ENCODE results near the gene PARP1.
"Not testable (repeated sequence)": the region's sequence is repeated elsewhere in the genome, so short reads cannot be mapped to it uniquely, and the experiment has no call there.

The PARP1 gene

DNA sequence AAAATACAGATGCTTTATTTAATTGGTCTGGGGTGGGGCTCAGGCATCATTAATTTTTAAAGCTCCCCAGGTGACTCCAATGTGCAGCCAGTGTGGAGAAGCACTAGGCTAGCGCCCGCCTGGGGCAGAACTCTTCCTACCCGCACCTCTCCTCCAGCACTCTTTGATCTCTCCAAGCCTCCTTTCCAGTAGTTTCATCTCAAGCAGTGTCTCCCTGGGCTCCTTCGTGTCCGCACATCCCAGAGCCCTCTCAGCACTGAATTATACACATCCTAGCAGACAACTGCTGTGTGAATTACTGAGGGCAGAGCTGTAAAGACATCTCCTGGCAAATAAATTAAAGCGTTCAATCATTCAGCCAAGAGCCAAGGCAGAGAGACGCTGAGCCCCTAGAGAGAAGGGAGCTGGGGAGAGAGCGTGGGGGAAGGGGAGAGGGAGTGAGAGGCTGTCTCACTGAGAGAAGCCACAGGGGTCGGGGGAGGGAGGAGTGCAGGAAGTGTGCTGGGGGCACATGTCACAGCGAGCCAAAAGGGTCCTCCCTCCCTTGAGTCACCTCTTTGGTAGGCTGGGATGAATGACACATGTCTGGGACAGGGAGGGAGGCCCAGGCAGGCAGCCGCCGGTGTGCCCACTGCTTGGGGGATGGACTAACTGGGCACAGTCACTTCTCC lies 21.0 kb upstream of the PARP1 start:
- no peak for DNase-seq

DNA sequence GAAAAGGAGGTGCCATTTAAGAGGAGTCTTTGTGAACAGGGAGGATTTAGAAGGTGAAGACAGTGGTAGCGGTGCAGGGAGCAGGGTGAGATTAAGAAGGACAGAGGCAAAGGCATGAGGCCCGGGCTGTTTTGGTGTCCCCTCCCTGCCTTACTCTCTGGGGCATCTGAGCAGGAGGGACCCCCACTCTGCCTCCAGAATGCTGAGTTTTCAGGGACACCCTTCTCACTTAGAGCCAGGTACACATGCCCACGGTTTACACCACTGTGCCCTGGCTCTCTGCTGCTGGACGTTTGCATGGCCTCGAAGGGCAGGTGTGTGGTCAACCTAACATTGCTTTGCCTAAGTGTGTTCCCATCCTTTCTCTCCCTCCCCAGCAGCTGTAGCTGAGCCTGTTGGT lies 20.5 kb upstream of the PARP1 start:
- DNase-seq: no peak

DNA sequence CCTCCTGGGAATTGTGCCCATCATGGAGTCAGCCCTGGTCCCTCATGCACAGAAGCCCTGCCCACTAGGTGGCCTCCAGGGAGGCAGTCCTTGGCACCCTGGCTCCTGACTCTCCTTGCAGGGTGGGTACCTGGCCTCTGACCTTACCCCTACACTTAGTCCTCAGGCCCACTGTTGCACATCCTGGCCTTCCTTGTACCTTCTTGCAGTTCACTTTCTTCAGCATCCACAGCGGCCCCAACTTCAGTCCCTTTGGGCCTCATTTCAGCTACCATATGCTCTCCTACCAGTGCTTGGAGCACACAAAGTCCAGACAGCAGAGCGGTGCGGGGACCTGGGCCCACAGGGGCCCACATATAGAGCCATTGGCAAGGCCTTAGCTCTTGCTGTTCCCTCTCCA lies 19.2 kb upstream of the PARP1 start:
- DNase-seq: no peak

DNA sequence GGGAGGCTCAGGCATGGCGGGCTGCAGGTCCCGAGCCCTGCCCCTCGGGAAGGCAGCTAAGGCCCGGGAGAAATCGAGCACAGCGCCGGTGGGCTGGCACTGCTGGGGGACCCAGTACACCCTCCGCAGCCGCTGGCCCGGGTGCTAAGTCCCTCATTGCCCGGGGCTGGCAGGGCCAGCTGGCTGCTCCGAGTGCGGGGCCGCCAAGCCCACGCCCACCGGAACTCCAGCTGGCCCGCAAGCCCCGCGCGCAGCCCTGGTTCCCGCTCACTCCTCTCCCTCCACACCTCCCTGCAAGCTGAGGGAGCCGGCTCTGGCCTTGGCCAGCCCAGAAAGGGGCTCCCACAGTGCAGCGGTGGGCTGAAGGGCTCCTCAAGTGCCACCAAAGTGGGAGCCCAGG lies 18.5 kb upstream of the PARP1 start:
- not testable (repeated sequence) for DNase-seq

DNA sequence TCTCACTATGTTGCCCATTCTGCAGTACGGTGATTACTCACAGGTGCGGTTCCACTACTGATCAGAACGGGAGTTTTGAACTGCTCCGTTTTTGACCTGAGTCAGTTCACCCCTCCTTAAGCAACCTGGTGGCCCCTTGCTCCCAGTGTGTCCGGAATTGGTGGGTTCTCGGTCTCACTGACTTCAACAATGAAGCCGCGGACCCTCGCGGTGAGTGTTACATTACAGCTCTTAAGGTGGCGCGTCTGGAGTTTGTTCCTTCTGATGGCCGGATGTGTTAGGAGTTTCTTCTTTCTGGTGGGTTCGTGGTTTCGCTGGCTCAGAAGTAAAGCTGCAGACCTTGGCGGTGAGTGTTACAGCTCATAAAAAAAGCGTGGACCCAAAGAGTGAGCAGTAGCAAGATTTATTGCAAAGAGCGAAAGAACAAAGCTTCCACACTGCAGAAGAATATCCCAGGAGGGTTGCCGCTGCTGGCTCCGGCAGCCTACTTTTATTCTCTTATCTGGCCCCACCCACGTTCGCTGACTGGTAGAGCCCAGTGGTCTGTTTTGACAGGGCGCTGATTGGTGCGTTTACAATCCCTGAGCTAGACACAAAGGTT lies 17.6 kb upstream of the PARP1 start:
- DNase-seq: peak; percentile 39

DNA sequence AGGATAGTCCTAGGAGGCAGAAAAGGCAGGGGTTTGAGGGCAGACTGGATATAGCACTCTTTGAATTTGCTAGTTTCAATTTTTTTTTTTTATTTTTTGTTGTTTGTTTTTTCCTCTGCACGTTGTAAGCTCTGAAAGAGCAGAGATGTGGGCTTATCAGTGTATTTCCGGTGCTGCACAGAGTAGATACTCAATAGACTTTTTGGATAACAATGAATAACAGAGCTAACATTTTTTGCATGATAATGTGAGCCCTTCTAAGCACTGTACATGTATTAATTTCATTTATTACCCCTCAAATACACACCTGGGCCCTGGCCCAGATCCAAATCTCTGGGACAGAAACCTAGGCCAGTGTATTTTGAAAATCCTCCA lies 17.1 kb upstream of the PARP1 start:
- DNase-seq: peak; percentile 21

DNA sequence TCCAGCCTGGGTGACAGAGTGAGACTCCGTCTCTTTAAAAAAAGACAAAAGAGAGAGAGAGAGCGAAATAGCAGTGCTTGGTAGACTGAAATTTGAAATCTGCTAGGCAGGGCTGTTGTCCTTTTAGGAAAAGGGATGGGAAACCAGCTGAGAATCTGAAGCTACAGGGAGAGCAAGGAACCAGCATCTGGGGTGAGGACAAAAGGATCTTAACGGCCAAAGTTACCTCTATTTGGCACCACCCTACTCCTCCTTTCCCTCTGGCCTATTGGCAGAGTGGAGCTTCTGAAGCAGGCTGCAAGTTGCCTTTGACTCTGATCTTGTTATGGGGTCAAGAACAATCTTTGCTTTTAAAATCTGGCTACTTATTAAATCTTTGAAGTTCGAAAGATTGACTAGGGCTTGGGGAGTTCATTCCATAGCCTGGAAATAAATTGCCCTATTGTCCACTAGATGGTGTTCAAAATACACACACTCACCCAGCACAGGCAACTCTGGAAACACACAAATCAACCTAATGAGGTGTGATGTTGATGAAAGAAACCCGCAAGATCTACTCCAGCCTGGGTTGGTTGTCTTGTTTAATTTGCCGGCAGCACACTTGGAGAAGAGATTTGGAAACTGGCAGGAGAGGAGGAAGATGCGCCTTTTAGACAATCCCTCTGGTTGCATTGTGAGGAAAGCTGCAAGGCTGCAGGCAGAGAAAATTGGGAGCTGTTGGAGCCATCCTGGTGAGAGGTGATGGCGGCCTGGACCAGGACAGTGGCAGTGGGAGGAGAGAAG lies 16.5 kb upstream of the PARP1 start:
- DNase-seq: peak; percentile 48

DNA sequence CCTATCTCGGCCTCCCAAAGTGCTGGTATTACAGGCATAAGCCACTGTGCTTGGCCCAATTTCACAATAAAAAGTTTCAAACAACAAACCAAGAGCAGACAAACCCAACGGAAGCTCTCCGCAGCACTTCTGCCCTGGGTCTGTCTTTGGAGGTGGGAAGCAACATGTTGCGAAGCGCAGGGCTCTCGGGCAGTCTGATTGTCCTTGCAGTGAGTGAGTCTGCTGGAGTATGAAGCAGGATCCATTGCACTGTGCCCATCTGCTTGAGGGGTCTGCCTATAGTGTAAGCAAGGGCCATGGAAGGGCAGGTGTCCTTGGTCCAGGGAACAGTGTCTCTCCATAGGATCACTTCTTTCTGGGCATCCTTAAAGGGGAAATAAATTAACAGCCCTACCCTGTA lies 14.6 kb upstream of the PARP1 start:
- DNase-seq: no peak

DNA sequence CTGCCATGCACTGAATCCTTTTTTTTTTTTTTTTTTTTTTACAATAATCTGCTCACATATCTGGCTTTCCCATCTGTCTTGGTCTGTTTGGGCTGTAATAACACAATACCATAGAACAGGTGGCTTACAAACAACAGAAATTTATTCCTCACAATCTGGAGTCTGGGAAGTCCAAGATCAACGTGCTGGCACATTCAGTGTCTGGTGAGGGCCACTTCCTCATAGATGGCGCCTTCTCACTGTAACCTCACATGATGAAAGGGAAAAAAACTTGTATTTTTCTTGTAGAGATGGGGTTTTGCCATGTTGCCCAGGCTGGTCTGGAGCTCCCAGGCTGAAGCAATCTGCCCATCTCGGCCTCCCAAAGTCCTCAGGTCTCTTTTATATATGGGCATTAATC lies 13.0 kb upstream of the PARP1 start:
- DNase-seq: no peak

DNA sequence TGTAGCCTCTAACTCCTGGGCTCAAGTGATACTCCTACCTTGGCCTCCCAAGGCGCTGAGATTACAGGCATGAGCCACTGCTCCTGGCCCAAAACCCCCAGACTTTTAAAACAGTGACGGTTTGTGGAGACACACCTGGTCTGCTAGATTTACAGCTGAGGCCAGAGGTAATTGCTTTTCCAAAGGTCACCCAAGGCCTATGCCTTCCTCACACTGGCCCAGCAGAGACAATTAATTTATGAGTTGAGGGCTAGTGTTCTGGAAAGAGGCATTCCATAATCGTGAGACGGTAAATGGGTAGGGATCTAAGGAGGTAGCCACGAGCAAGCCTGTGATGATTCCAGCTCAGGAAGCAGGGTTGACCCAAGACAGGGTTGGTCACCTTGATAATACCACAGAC lies 12.4 kb upstream of the PARP1 start:
- no peak for DNase-seq

DNA sequence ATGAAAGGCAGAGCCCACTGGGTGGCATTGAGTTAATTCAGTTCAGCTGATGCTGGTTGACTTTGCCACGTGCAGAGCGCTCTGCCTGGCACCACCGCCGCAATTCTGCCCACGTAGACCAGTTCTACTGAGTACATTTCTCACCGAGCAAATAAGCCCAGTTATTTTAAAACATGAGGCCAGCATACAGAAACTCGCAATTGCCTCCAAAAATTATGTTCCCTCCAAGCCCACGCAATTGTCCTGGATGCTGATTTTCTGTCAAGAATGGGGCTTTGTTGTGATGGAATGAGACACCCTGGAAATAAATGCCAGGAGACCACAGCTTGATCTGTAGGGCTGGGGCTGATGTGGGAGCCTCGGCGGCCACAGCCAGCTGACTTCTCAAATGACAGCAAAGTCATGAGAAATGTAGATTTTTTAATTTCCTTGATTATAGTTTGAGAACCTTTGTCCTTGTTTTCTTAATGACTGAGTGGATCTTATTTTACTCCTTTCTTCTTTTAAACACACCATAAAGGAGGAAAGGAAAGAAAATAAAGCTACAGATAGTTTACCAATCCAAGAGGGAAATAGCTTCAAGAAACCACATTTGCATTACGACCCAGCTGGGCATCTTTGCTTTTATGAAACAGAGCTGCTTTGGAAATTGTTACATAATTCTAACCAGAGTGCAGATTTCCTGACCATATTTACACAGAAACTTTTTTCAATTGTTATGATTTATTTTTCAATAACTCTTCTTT lies 11.6 kb upstream of the PARP1 start:
- DNase-seq: no peak

DNA sequence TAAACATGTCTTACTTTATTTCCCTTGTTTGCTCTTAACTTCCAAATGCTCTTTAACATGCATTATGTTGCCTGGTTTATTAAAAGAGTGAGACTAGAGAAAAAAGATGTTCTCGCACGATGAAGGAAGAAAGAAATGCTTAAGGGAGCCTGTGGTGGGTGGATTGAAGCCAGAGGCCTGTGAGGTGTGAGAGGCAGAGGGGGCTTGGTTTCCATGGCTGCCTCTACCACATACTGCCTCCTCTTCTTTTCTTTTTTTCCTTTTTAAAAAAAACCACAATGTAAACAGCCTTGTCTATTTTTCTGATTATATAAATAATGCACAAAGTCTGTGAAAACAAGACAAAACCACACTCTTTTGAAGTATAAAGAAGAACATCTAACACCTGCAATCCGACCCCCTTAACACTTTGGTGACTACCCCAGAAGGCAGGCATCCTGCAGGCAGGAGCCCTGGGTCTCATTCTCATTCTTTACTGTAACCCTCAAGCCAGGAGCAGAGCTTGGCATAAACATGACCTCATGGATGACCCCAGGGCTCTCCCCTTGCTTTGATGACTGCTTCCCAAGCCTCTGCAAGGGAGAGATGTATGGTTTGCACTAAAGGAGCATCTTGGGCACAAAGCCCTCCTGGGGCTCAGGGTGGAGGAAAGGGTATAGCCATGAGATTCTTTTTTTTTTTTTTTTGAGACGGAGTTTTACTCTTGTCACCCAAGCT lies 10.1 kb upstream of the PARP1 start:
- no peak for DNase-seq

DNA sequence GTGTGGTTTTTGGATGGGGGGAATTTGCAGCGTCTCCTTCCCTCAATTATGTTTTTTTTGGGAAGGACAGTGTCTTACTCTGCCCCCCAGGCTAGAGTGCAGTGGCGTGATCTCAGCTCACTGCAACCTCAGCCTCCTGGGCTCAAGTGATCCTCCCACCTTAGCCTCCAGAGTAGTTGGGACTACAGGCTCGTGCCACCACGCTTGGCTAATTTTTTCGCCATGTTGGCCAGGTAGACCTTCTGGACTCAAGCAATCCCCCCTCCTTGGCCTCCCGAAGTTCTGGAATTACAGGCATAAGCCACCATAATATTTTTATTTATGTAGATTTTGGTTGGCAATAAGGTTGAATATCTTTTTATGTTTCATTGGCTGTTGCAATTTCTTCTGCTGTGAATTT lies 9.5 kb upstream of the PARP1 start:
- DNase-seq: no peak

DNA sequence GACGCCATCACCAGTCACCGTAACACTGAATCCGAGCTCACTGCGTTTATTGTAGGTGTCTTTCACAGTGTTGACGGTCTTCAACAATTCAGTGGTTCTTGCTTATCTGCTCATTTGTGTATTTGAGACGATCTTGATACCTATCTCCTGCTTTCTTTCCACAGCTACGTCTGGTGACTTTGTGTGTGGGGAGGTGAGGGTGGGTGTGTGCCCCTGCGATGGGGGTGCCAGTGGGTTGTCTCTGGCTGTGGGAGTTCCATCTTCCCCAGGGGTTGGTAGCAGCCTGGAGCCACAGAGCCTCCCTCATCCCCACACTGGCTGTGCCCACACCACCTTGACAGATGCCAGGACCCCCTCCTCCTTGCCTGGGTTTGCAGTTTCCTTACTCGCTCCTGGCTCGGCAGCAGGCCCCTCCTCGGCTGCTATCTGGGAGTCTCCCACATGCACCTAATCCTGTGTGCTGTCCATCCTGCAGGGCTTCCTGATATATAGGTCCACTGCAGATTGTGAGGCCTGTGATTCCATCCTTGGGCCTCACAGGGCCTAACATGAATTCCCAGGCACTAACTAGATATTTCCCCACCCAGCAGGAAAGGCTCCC lies 6.3 kb upstream of the PARP1 start:
- DNase-seq: no peak

DNA sequence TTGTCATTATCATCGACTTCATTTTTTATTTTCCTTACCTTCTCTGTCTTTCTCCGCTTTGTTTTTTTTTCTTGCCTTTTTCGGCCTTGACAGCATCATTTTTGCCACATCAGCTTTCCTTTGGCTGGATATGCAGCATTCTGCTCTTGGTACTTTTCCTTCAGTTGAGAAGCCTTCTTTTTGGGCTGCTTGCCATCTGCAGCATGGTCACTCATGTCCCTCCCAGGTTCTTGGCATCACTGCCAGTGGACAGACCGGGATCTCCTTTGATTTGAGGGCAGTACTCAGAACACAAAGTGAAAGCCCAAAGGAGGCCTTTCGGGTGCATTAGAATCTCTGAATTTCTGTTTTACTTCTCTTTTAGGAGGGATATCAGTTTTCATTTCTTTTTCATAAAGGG lies 3.7 kb upstream of the PARP1 start:
- DNase-seq: no peak

DNA sequence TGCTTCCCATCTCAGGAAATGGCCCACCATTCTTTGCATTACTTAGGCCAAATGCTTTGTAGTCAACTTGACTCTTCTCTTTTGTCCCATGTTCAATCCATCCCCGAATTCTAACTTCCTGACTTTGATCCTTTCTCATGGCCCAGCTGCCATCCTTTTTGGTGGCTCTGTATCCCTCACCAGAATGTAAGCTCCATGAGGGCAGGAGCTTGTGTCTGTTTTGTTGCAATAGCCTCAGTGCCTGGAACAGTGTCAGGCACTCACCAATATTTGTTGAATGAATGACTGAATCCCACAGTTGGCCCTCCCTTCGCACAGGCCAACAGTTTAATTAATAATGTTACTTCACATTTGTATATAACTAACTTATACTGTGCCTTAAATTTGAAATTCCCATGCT lies 3.1 kb upstream of the PARP1 start:
- DNase-seq: no peak

DNA sequence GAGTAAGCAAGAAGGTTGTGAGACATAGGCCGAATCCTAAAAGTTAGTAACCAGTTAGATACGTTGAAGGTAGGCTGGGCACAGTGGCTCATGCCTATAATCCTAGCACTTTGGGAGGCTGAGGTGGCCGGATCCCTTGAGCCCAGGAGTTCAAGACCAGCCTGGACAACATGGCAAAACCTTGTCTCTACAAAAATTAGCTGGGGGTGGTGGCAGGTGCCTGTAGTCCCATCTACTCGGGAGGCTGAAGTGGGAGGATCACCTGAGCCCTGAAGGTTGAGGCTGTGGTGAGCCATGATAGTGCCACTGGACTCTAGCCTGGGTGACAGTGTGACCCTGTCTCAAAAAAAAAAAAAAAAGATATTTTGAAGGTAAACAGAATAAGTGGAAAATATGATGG lies 1.5 kb upstream of the PARP1 start:
- no peak for DNase-seq

DNA sequence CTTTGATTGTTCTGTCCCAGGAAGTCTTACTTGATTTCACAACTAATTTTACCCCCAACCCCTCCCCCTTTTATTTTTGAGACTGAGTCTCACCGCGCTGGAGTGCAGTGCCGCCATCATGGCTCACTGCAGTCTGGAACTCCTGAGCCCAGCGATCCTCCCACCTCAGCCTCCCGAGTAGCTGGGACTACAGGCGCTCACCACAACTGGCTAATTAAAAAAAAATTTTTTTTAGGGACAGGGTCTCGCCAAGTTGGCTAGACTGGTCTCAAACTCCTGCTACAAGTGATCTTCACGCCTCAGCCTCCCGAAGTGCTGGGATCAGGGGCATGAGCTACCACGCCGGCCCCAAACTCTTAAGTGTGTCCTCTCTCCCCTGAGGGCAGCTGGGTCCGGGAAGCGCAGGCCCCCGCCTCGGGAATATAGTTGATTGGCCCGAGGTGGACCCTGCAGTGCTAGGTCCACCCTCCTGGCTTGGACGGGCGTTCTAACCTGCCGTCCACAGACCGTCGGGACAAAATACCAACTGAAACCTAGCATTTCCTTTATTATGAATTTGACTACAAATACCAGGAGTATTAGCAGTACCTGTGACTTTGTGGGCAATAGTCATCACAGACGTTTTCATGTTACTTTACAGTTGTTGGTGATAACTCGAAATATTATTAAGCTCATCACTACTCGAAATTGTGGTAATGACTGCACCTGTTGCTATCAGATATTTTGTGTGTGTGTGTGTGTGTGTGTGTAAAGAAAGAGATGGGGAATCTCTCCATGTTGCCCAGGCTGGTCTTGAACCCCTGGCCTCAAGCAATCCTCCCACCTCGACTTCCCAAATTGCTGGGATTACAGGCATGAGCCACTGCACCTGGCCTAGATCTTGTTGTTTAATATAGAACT lies 642 bp upstream of the PARP1 start:
- no peak for DNase-seq

DNA sequence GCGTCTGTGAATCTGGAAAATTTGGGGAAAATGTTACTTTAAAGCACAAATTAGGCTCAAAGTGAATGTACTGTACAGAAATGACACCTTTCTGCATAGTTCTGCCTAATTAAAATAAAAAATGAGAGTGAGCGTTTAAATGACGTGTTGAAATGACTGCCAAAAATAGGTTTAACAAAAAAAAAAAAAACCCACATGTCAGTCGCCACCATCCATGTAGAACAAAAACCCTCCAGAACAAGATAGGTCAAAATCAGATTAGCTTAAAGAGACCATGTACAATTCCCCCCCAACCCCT lies 745 bp downstream of the PARP1 start:
- DNase-seq: peak; percentile 44

DNA sequence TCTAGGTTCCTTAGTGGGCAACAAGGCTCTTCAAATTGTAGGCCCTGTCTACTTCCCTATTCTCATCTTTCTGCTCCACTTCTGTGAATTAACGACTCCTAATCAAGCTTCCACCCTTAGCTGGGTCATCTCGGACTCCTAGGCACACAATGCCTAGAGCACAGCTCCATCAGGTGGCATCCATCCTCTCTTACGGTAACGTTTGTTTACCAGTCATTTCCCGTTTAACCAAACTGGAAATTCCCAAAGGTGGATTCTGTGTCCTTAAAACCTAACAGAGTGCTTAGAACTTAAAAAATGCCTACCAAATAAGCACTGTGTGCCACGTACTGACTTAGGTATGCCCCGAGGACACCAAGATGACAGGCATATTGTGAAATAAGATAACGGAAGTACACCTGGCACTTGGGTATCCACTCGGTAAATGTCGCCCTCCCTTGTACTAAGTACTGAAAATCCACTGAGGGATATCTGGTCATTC lies 1.5 kb downstream of the PARP1 start:
- peak; percentile 34 for DNase-seq

DNA sequence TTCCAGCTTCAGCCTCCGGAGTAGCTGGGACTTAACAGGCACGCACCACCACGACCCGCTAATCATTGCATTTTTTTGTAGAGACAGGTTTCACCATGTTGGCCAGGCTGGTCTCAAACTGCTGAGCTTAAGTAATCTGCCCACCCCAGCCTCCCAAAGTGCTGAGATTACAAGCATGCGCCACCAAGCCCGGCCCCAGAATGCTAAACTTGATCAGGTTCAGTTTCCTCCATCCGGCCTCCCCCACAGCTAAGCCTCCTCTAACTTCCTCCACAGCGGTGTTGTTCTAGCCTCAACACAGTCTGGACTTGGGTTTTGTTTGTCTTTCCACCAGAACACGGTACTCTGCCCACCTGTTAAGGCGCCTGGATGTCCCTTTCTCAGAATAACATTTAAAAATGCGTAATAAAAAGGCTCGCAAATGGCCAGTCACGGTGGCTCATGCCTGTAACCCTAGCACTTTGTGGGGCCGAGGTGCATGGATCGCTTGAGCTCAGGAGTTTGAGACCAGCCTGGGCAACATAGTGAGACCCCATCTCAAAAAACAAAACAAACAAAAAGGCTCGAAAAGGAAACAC lies 2.4 kb downstream of the PARP1 start:
- peak; percentile 28 for DNase-seq
